Tibial nerve (tissue), 4 donors: ENCODE results near the gene HIPK2.

ENCODE experiments used
- EP300 ChIP-seq, 2 donors: sonication (generic); formaldehyde crosslinking; IDR thresholded peaks; one replicate each; pipeline ENCODE4 v1.6.1; 2017; ENCODE audit warnings: antibody characterized with exemption in 2 of 2, mild to moderate bottlenecking in 1 of 2
- POLR2A ChIP-seq, 2 donors: fragments of 450-650 bp; IDR thresholded peaks; one replicate each; pipeline ENCODE4 v1.6.1; 2017; ENCODE audit warnings: antibody characterized with exemption in 2 of 2, mild to moderate bottlenecking in 2 of 2, moderate library complexity in 2 of 2
- TF ChIP-seq, protein P1 (sequence below), 5 experiments: fragments of 200-600 bp in 3 of 5; fragments of 450-650 bp in 2 of 5; sonication (generic) in 3 of 5; IDR thresholded peaks; one replicate each; pipeline ENCODE4 v1.5.1; 2016 to 2019; ENCODE audit warnings: antibody characterized with exemption in 5 of 5, mild to moderate bottlenecking in 3 of 5, moderate library complexity in 2 of 5

DNA sequence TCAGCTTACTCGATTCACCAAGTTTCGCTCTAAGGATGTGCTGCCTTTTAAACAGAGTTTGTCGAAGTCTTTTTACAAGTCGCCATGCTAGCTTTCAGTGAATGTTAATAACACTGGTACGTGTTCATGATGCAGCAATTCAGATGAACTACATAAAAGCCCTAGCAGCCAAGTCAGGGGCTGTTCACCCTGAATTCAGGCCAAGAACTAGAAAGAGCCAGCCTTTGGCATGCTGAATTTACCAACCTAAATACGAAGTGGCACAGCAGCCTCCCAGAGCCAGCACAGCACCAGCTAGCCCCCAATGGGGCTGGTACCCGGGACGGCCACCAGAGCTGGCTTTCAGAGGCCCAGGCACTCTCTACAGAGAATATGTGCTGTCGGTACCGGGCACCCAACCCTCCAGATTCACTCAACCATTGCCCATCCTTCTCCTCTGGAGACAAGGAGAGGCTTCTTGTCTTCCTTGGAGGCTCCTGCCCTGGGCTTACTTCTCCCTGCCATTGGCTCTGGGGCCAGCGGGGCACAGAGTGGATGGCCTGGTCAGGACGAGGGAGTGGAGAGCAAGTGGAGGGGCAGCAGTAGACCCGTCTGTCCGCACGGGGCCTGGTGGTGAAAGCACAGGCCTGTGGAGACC is 64.2 kb downstream of the HIPK2 start:
- TF ChIP-seq, protein P1, sequence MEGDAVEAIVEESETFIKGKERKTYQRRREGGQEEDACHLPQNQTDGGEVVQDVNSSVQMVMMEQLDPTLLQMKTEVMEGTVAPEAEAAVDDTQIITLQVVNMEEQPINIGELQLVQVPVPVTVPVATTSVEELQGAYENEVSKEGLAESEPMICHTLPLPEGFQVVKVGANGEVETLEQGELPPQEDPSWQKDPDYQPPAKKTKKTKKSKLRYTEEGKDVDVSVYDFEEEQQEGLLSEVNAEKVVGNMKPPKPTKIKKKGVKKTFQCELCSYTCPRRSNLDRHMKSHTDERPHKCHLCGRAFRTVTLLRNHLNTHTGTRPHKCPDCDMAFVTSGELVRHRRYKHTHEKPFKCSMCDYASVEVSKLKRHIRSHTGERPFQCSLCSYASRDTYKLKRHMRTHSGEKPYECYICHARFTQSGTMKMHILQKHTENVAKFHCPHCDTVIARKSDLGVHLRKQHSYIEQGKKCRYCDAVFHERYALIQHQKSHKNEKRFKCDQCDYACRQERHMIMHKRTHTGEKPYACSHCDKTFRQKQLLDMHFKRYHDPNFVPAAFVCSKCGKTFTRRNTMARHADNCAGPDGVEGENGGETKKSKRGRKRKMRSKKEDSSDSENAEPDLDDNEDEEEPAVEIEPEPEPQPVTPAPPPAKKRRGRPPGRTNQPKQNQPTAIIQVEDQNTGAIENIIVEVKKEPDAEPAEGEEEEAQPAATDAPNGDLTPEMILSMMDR (IDR thresholded peaks at IDR 0.05), result no peak
- TF ChIP-seq POLR2A (IDR thresholded peaks at IDR 0.05) (no peak), EP300 (IDR thresholded peaks at IDR 0.05) (no peak)
